ENCODE measurements around the gene STXBP4. TPM values are rescaled to one million over a fixed set of nuclear protein-coding genes. Genes with fewer than 3 reads are reported as not detected.
A peak's percentile ranks its signal among the peaks of the same experiment; 100 is the strongest.

The STXBP4 gene
- total and polyA plus RNA-seq, 2 donors, result 4.5 to 45.4 TPM

DNA sequence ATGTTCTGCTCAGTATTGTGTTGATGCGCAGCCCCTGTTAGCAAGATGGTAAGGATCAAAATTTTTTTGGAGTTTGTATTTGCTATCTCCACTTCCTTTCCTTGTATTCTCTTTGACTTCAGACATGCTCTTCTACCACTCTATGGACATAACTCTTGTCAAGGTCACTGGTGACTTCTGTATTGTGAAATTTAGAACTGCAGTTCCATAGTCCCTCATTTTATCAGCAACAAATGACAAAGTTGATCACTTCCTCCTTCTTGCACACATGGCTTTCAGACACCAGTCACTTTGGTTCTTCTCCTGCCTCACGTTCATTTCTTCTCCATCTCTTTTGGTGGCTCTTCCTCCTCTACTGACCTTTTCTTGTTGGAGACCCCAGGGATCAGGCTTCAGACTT is 21.2 kb upstream of the STXBP4 start:
- no peak for DNase-seq (ENCODE audit: extremely low spot score)
- H3K4me1 ChIP-seq (ENCODE audit: insufficient read depth), result no peaks in the 10 kb centered on the region
- no peak overlapping the region for H3K27ac ChIP-seq (ENCODE audit: low read depth)
- no peak overlapping the region for H3K4me3 ChIP-seq (ENCODE audit: low read depth, low read length)
- H3K36me3 ChIP-seq (ENCODE audit: insufficient read depth), result no peaks in the 10 kb centered on the region
- 97% methylated on average over 2 of the region's 2 CpGs for WGBS

DNA sequence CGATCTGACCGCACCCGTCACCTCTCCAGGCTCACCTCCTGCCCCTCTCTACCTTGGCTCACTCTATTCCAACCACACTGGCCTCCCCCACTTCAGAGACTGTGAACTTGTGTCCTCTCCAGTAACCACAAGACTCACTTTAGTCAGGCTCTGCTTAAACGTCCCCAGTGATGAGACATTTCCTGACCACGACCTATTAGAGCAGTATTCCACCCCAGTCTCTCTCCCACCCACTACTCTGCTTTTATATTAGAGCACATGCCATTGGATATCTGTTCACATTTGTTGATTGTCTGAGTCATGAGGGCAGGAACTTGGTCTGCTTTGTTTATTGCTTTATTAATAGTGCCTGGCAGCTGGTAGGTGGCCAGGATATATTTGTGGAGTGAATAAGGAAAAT is 20.2 kb upstream of the STXBP4 start:
- DNase-seq (ENCODE audit: extremely low spot score), result no peak
- Histone ChIP-seq H3K27ac (ENCODE audit: low read depth) (no peak overlapping the region), H3K4me3 (ENCODE audit: low read depth, low read length) (no peak overlapping the region), H3K4me1 (ENCODE audit: insufficient read depth) (no peaks in the 10 kb centered on the region), H3K36me3 (ENCODE audit: insufficient read depth) (peaks cover 1% of the 10 kb centered on the region)
- WGBS, result 78% methylated on average over 5 of the region's 5 CpGs

DNA sequence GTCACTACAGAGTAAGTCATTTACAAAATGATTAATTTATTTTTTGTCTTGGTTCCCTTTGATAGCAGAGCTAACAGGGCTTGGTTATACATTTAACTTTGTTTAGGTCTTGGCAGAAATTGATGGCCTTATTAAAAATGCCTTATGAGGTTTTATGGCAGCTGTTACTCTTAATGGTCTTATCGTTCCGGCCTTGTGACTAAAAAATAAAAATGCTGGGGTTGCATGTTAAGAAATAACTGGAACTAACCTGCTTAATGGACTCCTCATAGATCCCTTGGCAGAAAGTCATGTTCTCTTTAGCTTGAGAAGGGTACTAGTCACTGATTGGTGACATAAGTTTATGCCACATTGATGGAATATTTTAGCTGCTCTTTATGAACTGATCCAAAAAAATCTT is 18.4 kb upstream of the STXBP4 start:
- WGBS, result 78% methylated on average over 2 of the region's 2 CpGs
- no peaks in the 10 kb centered on the region for H3K4me1 ChIP-seq (ENCODE audit: insufficient read depth)
- H3K27ac ChIP-seq (ENCODE audit: low read depth), result no peak overlapping the region
- no peak overlapping the region for H3K4me3 ChIP-seq (ENCODE audit: low read depth, low read length)
- peaks cover 2% of the 10 kb centered on the region for H3K36me3 ChIP-seq (ENCODE audit: insufficient read depth)
- no peak for DNase-seq (ENCODE audit: extremely low spot score)

DNA sequence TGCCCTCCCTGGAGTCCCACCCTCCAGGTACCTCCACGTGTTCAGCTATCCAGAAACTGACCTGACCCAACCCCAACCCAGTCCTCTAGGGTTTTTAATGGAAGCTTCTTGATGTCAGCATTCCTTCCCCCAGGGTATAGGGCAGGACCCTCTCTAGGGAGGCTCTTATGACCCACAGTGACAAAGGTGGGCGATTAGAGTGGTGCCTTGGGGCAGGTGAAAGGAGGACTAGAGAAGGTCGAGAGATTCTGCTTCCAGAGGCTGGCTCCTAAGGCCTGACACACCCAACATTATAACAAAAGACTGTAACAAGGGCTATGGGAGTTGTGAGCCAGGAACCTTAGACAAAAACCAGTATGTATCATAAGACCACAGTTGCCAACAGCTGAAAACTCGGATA is 17.3 kb upstream of the STXBP4 start:
- Histone ChIP-seq H3K4me3 (ENCODE audit: low read depth, low read length) (no peak overlapping the region), H3K36me3 (ENCODE audit: insufficient read depth) (peaks cover 2% of the 10 kb centered on the region), H3K4me1 (ENCODE audit: insufficient read depth) (no peaks in the 10 kb centered on the region), H3K27ac (ENCODE audit: low read depth) (no peak overlapping the region)
- DNase-seq (ENCODE audit: extremely low spot score), result no peak
- 88% methylated on average over 4 of the region's 4 CpGs for WGBS

DNA sequence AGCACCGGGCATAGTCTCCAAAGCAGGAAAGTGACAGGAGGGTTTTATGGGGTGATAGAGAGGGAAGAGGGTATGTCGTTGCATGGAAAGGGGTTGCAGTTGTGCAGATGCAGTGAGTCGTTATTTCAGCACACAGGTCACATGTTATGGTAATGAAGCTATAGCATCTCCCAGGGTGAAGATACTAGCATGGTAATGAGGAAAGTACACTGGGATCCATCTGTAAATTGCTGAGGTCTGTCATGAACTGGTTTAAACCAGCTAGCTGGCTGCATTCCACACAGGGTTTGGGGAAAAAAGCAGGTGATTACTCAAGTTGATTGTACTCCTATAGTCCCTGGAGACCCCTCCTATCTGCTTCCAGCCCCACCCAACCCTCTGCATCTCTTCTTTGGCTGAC is 11.8 kb upstream of the STXBP4 start:
- H3K4me1 ChIP-seq (ENCODE audit: insufficient read depth), result no peaks in the 10 kb centered on the region
- DNase-seq (ENCODE audit: extremely low spot score), result no peak
- no peak overlapping the region for H3K27ac ChIP-seq (ENCODE audit: low read depth)
- no peak overlapping the region for H3K4me3 ChIP-seq (ENCODE audit: low read depth, low read length)
- 29% methylated on average over 3 of the region's 3 CpGs for WGBS
- peaks cover 7% of the 10 kb centered on the region for H3K36me3 ChIP-seq (ENCODE audit: insufficient read depth)

DNA sequence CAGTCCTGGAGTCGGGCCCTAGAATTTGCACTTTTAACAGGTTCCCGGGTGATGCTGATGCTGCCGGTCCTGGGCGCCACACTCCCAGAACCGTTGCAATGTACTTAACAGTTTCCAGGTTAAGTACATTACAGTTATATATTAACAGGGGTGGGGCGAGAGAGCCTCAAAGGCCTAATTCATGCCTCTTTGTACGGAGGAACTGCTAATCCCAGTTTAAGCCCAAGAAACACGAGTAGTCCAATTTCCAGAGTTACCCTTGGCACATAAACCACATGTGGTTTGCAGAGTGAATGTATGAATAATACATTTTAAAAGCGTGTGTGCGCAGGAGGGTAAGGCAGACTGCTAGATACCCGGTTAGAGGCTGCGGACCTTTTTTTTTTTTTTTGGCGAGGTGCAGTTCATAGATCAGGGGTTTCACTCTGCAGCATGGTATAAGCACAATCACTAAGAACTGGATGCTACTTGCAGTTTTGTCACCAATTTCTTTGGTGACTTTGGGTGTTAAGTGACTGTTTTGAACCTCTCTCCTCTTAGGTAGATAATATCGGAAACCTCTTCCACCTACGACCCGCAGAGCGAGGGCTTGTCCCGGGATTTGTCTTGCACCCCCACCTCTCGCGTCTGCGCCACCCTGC is 824 bp upstream of the STXBP4 start:
- H3K36me3 ChIP-seq (ENCODE audit: insufficient read depth), result no peaks in the 10 kb centered on the region
- DNase-seq (ENCODE audit: extremely low spot score), result no peak
- H3K27ac ChIP-seq (ENCODE audit: low read depth), result no peak overlapping the region
- H3K4me1 ChIP-seq (ENCODE audit: insufficient read depth), result no peaks in the 10 kb centered on the region
- WGBS, result 1% methylated on average over 21 of the region's 21 CpGs
- H3K4me3 ChIP-seq (ENCODE audit: low read depth, low read length), result peak overlapping the region; percentile 87

DNA sequence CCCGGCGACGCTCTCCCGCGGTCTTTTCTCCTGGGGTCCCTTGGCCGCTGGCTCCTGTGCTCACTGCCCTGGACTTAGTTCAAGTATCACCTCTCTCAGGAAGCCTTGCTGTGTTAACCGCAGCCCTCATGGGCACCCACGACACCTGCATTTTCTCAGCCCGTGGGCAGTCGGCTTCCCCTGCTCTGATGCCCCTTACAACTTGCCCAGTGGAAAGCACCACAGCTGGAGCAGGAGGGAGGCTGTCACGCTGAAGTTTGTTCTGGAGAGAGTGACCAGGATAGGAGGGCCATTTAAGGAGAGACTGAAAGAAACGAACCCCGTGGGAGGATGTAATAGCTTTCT is 395 bp downstream of the STXBP4 start:
- WGBS, result under 1% methylated on average over 13 of the region's 13 CpGs
- H3K4me3 ChIP-seq (ENCODE audit: low read depth, low read length), result peak overlapping the region; percentile 87
- H3K36me3 ChIP-seq (ENCODE audit: insufficient read depth), result no peaks in the 10 kb centered on the region
- H3K4me1 ChIP-seq (ENCODE audit: insufficient read depth), result no peaks in the 10 kb centered on the region
- peak; percentile 7 for DNase-seq (ENCODE audit: extremely low spot score)
- H3K27ac ChIP-seq (ENCODE audit: low read depth), result peak overlapping the region; percentile 77

DNA sequence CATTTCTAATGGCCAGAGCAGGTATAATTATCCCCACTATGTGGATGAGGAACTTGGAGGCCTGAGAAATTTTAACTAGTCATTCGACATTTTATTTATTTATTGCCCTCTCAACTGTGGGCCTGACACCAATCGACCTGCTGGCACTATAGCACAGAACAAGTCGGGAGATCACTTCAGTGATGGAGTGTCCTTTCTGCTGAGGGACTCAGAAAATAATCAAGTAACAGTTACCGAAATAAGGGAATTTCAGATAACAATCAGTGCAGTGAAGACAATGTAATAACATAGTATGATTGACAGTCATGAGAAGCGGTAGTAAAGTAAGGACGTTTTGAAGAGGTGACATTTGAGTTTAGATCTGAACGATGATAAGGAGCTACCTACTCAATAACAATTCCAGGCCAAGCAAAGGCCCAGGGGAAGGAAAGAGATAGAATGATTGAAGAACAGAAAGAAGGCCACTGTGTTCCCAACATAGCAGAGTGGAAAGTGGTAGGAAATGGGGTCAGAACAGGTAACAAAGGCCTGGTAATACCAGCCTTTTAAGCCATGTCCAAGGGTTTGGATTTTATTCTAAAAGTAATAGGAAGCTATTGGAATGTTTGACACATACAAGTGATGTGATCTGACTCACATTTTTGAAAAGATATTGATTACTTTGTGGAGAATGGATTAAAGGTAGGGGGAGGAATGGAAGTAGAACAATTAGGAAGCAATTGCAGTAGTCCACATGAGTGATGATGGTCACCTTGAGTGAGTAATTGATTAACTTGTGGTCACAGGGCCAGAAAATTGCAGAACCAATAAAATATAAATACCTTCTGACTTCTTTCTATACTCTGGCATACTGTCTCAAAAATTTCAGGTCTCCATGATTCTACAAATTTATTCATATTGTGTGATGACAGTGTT is 1.4 kb downstream of the STXBP4 start:
- Histone ChIP-seq H3K4me1 (ENCODE audit: insufficient read depth) (no peaks in the 10 kb centered on the region), H3K4me3 (ENCODE audit: low read depth, low read length) (no peak overlapping the region), H3K27ac (ENCODE audit: low read depth) (no peak overlapping the region), H3K36me3 (ENCODE audit: insufficient read depth) (no peaks in the 10 kb centered on the region)
- no peak for DNase-seq (ENCODE audit: extremely low spot score)
- 50% methylated on average over 7 of the region's 7 CpGs for WGBS

DNA sequence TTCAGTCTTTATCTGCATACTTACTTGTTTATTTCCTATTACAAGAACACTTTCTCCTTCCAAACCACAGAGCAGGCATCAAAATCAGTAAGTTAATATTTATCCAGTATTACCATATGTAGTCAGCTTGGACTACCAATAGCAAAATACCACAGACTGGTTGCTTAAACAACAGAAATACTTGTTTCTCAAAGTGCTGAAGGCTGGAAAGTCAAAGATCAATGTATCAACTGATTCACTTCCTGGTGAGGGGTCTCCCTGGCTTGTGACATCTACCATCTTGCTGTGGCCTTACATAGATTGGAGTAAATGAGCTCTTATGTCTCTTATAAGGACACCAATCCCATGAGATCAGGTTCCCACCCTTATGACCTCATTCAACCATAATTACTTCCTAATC is 2.6 kb downstream of the STXBP4 start:
- H3K4me3 ChIP-seq (ENCODE audit: low read depth, low read length), result no peak overlapping the region
- DNase-seq (ENCODE audit: extremely low spot score), result no peak
- no peaks in the 10 kb centered on the region for H3K36me3 ChIP-seq (ENCODE audit: insufficient read depth)
- H3K4me1 ChIP-seq (ENCODE audit: insufficient read depth), result no peaks in the 10 kb centered on the region
- H3K27ac ChIP-seq (ENCODE audit: low read depth), result no peak overlapping the region

DNA sequence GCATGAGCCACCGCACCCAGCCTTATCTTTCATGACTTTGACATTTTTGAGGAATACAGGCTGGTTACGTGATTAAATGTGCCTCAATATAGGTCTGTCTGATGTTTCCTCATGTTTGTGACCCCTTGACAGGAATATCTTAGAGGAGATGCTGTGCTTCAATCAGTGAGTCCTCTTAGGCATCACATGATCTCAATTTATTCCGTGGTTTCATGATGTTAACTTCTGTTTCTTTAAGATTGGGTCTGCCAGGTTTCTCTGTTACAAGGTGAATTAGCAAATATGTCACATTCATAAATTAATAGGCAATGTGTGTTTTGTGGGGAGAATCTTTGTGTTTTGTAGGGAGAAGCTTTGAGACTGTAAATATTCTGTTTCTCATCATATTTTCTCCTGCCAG is 3.3 kb downstream of the STXBP4 start:
- WGBS, result 78% methylated on average over 3 of the region's 3 CpGs
- Histone ChIP-seq H3K36me3 (ENCODE audit: insufficient read depth) (no peaks in the 10 kb centered on the region), H3K27ac (ENCODE audit: low read depth) (no peak overlapping the region), H3K4me1 (ENCODE audit: insufficient read depth) (no peaks in the 10 kb centered on the region), H3K4me3 (ENCODE audit: low read depth, low read length) (no peak overlapping the region)
- no peak for DNase-seq (ENCODE audit: extremely low spot score)

DNA sequence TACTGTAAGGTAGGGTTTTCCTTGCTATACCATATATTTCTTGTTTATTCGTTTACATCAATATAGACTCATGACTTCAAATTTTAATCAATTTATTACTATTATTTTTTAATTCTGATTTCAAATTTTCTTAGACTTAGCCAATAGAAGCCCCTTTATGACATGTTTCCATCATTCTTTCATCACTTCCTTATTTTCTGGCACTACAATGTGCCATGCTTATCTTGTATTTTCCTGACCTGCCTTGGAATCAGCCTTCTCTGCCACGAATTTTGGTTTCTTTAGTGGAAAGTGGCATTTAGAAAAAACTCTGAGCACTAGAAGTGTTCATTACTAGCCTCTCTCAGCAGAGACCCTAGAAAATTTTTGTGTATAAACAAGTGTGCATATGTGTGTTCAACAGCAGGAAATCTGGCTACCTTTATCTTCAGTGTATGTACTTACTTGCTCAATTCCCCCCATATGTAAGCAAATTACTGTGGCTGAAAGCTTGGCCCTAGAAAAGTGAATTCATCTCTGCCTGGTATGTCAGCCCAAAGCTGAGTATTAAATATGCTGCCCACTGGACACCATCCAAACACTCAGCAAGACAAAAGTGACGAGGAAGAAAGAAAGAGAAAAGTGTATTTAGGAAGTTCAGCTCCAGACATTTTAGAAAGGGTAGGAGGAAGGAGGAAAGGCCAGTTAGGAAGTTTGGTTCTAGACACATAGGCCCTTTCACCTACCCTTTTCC is 4.0 kb downstream of the STXBP4 start:
- no peak for DNase-seq (ENCODE audit: extremely low spot score)
- 87% methylated on average over 3 of the region's 3 CpGs for WGBS
- Histone ChIP-seq H3K27ac (ENCODE audit: low read depth) (no peak overlapping the region), H3K4me3 (ENCODE audit: low read depth, low read length) (no peak overlapping the region), H3K4me1 (ENCODE audit: insufficient read depth) (no peaks in the 10 kb centered on the region), H3K36me3 (ENCODE audit: insufficient read depth) (no peaks in the 10 kb centered on the region)

DNA sequence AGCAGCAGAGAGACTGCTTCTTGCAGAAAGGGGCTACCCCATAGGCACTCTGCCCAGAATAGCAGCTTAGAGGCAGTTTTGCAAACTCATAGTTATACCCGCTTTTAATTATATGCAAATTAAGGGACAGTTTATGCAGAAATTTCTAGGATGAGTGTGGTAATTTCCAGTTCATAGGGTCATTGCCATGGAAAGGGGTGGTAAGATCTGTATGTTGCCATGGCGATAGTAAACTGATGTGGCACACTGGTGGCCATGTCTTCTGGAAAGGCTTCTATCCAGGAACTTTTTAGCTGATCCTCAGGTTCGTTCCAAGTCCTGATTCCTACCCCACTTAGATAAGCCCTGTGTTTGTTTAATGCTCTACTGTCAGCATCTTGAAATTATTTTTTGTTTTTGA is 6.2 kb downstream of the STXBP4 start:
- no peaks in the 10 kb centered on the region for H3K4me1 ChIP-seq (ENCODE audit: insufficient read depth)
- H3K4me3 ChIP-seq (ENCODE audit: low read depth, low read length), result no peak overlapping the region
- H3K27ac ChIP-seq (ENCODE audit: low read depth), result no peak overlapping the region
- no peaks in the 10 kb centered on the region for H3K36me3 ChIP-seq (ENCODE audit: insufficient read depth)
- 77% methylated on average over 3 of the region's 3 CpGs for WGBS
- DNase-seq (ENCODE audit: extremely low spot score), result no peak

DNA sequence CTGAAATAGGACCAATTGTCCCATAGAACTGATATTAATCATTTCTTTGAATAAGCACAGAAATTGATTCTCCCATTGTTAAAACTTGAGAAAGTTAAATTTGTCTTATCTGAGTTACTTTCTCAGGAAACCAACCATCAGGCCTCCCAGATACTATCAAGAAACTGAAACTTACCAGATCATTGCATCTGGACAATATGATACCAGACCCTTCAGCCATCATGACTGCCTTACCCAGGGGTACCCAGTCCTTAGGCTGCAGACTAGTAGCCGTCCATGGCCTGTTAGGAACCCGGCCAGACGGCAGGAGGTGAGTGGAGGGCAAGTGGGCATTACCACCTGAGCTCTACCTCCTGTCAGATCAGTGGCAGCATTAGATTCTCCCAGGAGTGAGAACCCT is 7.8 kb downstream of the STXBP4 start:
- no peak for DNase-seq (ENCODE audit: extremely low spot score)
- no peak overlapping the region for H3K27ac ChIP-seq (ENCODE audit: low read depth)
- no peak overlapping the region for H3K4me3 ChIP-seq (ENCODE audit: low read depth, low read length)
- no peaks in the 10 kb centered on the region for H3K36me3 ChIP-seq (ENCODE audit: insufficient read depth)
- no peaks in the 10 kb centered on the region for H3K4me1 ChIP-seq (ENCODE audit: insufficient read depth)
- 96% methylated on average over 3 of the region's 3 CpGs for WGBS

DNA sequence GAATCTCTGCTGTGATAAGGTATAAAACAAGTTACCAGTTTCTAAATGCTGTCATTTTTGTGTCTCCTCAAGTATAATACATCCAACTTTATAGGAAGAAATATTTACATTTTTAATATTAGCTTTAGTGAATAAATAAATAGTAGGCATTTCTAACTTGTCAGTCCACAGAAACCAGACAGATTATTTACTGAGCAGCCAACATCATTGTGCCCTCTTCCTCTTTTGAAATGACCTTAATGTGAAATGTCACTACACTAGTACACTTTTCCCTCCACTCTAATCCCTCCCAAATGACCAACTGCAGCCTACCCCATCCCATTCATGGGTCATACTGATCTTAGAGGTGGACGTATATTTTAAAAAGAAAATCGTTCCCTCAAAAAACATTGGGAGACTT is 9.2 kb downstream of the STXBP4 start:
- no peaks in the 10 kb centered on the region for H3K36me3 ChIP-seq (ENCODE audit: insufficient read depth)
- H3K4me3 ChIP-seq (ENCODE audit: low read depth, low read length), result no peak overlapping the region
- H3K27ac ChIP-seq (ENCODE audit: low read depth), result no peak overlapping the region
- H3K4me1 ChIP-seq (ENCODE audit: insufficient read depth), result no peaks in the 10 kb centered on the region
- WGBS, result 90% methylated on average over 2 of the region's 2 CpGs
- DNase-seq (ENCODE audit: extremely low spot score), result no peak
